Ectodermal cell (in vitro differentiated cells): ENCODE data around the gene COL13A1.

Experiments
- H3K27ac ChIP-seq: 2 replicates; pipeline ENCODE4 v1.7.0; 2013; ENCODE audit warnings: mild to moderate bottlenecking, low read depth, low read length; ENCODE audit not compliant: insufficient read depth, poor library complexity, severe bottlenecking
- H3K27me3 ChIP-seq: 2 replicates; pipeline ENCODE4 v1.7.0; 2013; ENCODE audit warnings: mild to moderate bottlenecking, low read length; ENCODE audit not compliant: insufficient read depth, control insufficient read depth, poor library complexity, severe bottlenecking
- H3K36me3 ChIP-seq: one replicate; pipeline ENCODE4 v1.7.0; 2013; ENCODE audit warnings: low read length; ENCODE audit not compliant: control insufficient read depth, insufficient read depth
- H3K4me1 ChIP-seq: one replicate; pipeline ENCODE4 v1.7.0; 2013; ENCODE audit warnings: low read length; ENCODE audit not compliant: control insufficient read depth, insufficient read depth
- H3K4me3 ChIP-seq: 2 replicates; pipeline ENCODE4 v1.7.0; 2013; ENCODE audit warnings: low read depth, low read length, control low read depth; ENCODE audit not compliant: insufficient read depth
- H3K9me3 ChIP-seq: 2 replicates; pipeline ENCODE4 v1.7.0; 2013; ENCODE audit warnings: mild to moderate bottlenecking, low read length, moderate library complexity; ENCODE audit not compliant: control insufficient read depth
- WGBS, 2 experiments: methylation state at CpG; one replicate each; pipeline ENCODE4 v1.1.7; 2013; ENCODE audit warnings: missing lambda C conversion rate in 2 of 2; 5-methylcytosine and 5-hydroxymethylcytosine counted together

The COL13A1 gene

DNA sequence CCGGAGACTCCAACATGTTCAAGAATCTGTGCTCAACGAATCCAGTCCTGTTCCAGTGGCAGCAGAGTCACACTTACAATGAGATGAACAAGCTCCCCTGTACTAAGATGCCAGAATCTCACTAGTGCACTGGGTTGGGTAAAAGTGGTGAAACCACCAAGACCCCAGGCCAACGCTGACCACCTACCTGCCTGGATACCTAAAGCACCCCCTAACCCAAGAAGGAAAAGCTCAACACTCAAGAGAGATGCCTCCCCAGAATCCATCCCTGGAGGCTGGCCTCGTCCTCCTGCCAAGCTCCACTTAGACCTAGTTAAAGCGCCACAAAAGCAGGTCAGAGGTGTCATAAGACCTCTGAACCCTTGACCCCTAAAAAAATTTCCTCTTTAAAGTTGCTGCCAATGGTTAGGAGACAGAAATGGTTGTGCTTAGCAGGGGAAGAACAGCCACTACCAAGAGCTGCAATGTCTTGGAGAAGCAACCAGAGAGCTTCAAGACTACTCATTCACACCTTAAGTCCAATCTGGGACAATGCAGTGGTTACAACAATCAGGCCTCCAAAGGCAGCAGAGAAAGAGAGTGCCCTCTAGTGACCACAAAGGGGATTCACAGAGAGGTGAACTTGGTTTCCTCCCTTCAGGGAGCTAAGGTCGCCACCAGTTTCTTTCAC, 156.3 kb downstream of the COL13A1 start:
- Histone ChIP-seq H3K36me3 (no peaks in the 10 kb centered on the region), H3K9me3 (no peaks in the 10 kb centered on the region), H3K27me3 (no peaks in the 10 kb centered on the region), H3K4me3 (no peak overlapping the region), H3K27ac (no peak overlapping the region), H3K4me1 (peaks cover 11% of the 10 kb centered on the region)
- 85% methylated on average over 6 of the region's 6 CpGs for WGBS, 2 experiments

DNA sequence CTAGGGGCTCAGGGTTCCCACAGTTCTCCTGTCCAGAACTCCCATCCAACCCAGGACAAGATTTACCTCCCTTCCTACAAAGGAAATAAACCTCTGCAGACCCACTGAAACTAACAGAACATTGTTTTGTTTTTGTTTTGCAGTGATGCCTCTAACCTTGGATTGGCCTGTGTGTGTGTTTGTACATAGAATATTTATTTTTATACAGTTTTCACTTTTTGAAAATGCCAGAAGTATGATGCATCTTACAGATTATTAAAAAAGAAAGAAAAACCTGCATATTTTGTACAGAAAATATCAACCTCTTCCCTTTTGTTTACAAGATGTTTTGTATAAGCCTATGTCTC, 156.8 kb downstream of the COL13A1 start:
- Histone ChIP-seq H3K27ac (no peak overlapping the region), H3K4me3 (no peak overlapping the region), H3K9me3 (no peaks in the 10 kb centered on the region), H3K36me3 (no peaks in the 10 kb centered on the region), H3K27me3 (no peaks in the 10 kb centered on the region), H3K4me1 (peaks cover 6% of the 10 kb centered on the region)

DNA sequence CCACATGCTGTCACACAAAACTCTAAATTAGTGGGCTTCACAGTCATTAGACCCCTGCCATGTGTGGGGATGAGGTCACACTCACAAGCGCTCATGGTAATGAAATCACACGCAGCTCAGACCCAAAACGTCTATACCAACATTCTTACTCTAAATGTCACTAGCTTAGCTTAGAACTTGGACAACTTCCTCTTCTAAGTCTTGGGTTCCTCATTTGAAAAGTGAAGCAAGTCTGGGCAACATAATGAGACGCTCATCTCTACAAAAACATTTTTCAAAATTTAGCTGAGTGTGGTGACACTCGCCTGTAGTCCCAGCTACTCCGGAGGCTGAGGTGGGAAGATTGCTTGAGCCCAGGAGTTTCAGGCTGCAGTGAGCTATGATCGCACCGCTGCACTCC, 158.2 kb downstream of the COL13A1 start:
- WGBS, 2 experiments = 91 to 93% methylated on average over 8 of the region's 8 CpGs
- Histone ChIP-seq H3K9me3 (no peaks in the 10 kb centered on the region), H3K36me3 (no peaks in the 10 kb centered on the region), H3K27ac (no peak overlapping the region), H3K4me3 (no peak overlapping the region), H3K27me3 (no peaks in the 10 kb centered on the region), H3K4me1 (no peaks in the 10 kb centered on the region)

DNA sequence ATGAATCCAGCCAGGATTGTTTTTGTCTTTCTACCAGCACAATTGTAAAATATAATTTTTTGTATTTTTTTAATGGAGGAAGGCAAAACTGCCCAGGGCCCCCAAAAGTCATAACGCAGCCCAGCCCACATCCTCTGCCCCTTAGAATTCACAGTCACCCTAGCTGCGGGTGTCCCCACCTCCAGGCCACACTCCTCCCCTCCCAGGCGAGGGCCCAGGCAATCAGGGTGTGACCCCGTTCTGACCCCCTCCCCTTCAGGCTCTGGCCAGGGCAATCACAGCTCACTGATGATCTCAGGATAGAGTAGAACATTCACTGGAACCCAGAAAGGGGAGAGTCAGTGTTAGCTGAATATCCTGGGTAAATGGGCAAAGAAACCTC, 158.9 kb downstream of the COL13A1 start:
- Histone ChIP-seq H3K27ac (no peak overlapping the region), H3K4me1 (no peaks in the 10 kb centered on the region), H3K36me3 (no peaks in the 10 kb centered on the region), H3K4me3 (no peak overlapping the region), H3K27me3 (no peaks in the 10 kb centered on the region), H3K9me3 (no peaks in the 10 kb centered on the region)
- WGBS, 2 experiments = 87 to 91% methylated on average over 4 of the region's 4 CpGs

DNA sequence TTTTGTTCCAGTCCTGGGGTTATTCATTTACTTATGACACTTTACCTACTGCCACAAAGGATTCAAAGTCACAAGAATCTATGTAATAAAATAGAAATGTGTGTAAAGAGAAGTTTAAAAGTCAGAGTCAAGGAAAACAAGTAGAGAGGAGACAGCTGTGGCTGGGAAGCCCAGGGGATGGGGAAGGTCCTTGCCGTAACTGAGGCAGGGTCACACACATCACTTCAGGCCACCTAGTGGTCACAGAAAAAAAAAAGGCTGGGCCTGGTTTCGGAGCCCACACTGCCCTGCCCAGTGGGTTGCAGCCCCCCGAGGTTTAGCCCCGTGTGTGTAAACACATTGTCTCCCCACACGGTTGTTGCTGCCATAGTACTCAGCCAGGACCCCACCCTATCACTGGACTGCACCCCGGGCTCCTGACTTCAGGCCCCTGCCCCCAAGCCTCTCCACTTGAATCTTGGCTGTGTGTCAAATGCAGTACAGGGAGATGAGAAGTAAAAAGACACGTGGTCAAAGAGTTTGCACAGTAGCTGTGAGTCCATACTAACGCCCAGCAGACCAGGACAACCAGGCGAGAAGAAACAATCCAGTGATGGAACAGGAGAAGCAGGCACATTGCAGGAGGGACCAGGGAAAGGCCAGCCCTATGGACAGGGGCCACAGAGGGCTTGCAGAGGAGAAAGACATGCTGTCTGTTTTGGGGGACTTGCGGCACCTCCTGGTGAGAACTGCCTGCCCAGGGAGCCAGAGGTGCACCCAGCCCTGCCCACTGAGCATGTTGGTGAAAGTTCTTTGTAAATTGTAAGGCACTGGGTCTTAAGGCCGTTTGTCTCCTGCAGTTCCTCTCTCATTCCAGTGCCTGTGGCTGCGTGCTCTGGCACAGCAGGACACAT, 159.5 kb downstream of the COL13A1 start:
- Histone ChIP-seq H3K4me1 (no peaks in the 10 kb centered on the region), H3K36me3 (no peaks in the 10 kb centered on the region), H3K27ac (no peak overlapping the region), H3K27me3 (no peaks in the 10 kb centered on the region), H3K9me3 (no peaks in the 10 kb centered on the region), H3K4me3 (no peak overlapping the region)
- WGBS, 2 experiments = 79 to 84% methylated on average over 12 of the region's 12 CpGs

DNA sequence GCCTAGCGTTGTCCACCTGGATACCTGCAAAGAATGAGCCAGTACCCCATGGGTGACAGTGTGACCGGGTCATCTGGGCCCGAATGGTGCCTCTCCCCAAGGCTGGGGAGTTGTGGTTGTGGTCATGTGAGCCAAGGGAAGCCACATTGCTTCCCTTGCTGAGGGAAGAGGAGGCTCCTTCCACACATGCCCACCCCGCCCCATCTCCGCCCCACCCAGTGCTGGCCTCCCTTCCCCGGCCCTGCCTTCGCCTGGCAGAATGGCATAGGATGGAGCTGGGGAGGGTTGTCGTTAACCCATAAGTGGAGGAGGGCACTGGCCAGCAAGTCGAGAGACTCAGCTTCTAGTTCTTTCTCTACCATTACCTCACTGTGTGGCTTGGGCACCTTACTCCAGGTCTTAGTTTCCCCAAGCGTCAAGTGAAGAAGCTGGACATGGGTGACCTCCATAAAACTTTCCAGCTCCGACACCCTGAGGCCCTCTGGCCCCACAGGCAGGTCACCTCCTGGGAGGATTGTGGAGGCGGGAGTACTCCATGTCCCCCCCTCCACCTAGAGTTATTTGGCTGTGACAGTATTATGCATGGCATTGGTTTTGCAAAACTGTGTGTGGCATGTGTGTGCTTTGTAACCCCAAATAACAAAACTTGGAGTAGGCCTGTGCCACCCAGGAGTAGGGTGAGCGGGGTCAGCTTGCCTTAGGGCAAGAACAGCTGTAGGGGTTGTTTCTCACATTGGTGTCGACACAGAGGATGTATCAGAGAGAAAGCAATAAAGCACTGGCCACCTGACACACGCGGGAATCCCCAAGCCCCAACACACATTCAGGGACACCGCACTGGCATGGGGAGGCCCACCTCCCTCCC, 160.4 kb downstream of the COL13A1 start:
- Histone ChIP-seq H3K27me3 (no peaks in the 10 kb centered on the region), H3K36me3 (no peaks in the 10 kb centered on the region), H3K4me3 (no peak overlapping the region), H3K27ac (no peak overlapping the region), H3K4me1 (no peaks in the 10 kb centered on the region), H3K9me3 (no peaks in the 10 kb centered on the region)
- WGBS, 2 experiments = 88 to 90% methylated on average over 17 of the region's 17 CpGs

DNA sequence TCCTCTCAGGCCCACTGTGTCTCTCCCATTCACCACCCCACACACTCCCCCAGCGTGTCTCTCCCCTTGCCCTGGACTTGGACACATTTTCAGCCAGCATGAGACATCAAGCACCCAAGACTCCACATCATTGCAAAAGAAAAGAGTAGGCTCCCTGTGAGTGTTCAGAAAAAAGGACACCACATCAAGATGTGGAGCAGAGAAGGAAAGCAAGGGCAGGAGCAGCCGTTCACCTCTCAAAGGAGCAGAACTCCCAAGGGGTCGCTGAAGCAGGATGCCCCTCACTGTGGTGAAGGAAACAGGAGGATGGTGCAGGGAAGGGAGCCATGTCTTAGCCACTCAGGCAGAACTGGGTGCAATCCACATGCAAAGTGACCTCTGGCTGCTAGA, 161.0 kb downstream of the COL13A1 start:
- Histone ChIP-seq H3K27ac (no peak overlapping the region), H3K4me1 (no peaks in the 10 kb centered on the region), H3K9me3 (no peaks in the 10 kb centered on the region), H3K36me3 (no peaks in the 10 kb centered on the region), H3K4me3 (no peak overlapping the region), H3K27me3 (no peaks in the 10 kb centered on the region)
- WGBS, 2 experiments = 81 to 93% methylated on average over 3 of the region's 3 CpGs

DNA sequence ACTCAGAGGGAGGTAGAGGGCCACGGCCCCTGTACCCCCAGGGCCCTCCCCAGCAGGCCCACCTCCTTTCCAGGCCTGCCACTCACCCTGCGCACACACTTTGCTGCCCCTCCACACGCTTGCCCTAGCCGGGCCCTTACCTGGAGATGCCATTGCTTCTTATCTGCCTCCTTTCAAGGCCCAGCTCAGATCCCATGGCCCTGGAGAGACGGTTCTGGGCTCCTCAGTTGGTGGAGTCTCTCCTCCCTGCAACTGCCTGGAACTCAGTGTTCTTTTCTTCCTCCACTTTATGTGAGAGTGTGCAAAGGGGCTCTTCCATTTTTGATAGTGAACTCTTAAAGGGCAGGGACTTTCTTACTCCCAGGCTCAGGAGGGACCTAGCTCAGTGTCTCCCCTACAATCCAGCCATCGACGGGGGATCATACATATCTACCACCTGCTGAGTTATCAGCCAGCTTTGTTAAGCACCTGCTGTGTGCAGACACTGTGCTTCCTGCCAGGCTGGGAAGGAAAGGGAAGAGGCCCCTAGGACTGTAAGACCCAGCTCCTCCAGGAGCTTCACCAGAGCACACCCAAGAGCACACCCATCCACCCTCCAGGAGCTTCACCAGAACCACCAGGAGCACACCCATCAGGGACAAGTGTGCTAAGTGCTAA, 161.6 kb downstream of the COL13A1 start:
- no peak overlapping the region for H3K27ac ChIP-seq
- H3K27me3 ChIP-seq = no peaks in the 10 kb centered on the region
- H3K9me3 ChIP-seq = no peaks in the 10 kb centered on the region
- H3K4me3 ChIP-seq = no peak overlapping the region
- 77 to 79% methylated on average over 7 of the region's 7 CpGs for WGBS, 2 experiments
- no peaks in the 10 kb centered on the region for H3K36me3 ChIP-seq
- H3K4me1 ChIP-seq = no peaks in the 10 kb centered on the region

DNA sequence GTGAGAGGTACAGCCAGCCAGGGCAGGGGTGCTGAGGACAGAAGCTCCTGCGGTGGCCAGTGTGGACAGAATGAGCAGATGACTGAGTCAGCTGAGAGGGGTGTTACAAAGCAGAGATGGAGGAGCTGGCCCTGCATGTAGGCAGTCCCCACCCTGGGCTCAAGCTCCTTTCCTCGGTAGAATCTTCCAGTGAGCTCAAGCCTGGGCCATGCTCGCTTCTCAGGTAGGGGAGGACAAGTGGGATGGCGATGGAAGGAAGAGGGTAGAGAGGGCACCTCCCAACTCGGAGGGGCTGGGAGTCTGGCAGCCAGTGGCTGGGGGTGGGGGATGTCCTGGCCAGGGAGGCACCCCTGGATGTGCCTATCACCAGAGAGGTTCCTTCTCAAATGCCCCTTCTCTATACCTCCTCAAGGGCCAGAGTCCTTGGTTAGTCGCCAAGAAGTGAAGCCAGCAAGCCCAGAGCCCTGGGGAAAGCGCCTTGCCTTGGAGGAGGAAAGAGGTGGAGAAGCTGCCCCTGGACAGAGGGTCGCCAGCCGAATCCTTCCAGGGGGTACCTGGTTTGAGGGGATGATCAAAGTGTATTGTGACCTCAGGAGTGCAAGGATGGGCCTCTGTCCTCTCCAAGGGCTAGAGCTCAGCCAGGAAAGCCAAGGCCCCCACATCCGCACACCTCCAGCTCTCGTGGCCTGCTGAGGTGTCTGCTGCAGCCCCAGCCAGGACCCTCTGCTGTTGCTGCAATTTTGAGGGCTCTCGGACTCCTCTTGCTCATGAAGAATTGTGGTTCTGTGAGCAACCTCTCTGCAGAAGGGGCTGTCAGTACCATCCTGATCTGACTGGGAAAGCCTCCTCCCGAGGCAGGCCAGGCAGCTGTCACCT, 162.4 kb downstream of the COL13A1 start:
- WGBS, 2 experiments = 94% methylated on average over 13 of the region's 13 CpGs
- H3K9me3 ChIP-seq = no peaks in the 10 kb centered on the region
- no peak overlapping the region for H3K4me3 ChIP-seq
- no peaks in the 10 kb centered on the region for H3K4me1 ChIP-seq
- no peak overlapping the region for H3K27ac ChIP-seq
- no peaks in the 10 kb centered on the region for H3K27me3 ChIP-seq
- H3K36me3 ChIP-seq = no peaks in the 10 kb centered on the region
